HTR-8/SVneo (cell line): Measurements from ENCODE around the gene ACSBG1.

Experiments
- DNase-seq: peaks from one replicate; pipeline ENCODE4 v3.0.0; 2011; ENCODE audit warnings: low spot score, mixed read lengths; ENCODE audit not compliant: insufficient read length
- FAIRE-seq: peaks from 2 replicates; lab custom pipeline; 2011; peaks lifted over from hg19 to GRCh38; lab: Jason Lieb, UNC

The ACSBG1 gene, protein sequence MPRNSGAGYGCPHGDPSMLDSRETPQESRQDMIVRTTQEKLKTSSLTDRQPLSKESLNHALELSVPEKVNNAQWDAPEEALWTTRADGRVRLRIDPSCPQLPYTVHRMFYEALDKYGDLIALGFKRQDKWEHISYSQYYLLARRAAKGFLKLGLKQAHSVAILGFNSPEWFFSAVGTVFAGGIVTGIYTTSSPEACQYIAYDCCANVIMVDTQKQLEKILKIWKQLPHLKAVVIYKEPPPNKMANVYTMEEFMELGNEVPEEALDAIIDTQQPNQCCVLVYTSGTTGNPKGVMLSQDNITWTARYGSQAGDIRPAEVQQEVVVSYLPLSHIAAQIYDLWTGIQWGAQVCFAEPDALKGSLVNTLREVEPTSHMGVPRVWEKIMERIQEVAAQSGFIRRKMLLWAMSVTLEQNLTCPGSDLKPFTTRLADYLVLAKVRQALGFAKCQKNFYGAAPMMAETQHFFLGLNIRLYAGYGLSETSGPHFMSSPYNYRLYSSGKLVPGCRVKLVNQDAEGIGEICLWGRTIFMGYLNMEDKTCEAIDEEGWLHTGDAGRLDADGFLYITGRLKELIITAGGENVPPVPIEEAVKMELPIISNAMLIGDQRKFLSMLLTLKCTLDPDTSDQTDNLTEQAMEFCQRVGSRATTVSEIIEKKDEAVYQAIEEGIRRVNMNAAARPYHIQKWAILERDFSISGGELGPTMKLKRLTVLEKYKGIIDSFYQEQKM

GRCh38 chr15:78234515-78235040 lies at the start of gene ACSBG1:
Gene ACSBG1 (minus strand): TSS chr15:78234565. CDS start chr15:78234501, 64 bp downstream.
- FAIRE-seq: no peak
- DNase-seq: no peak

GRCh38 chr15:78282324-78282723 lies 48.0 kb upstream of the ACSBG1 start:
- FAIRE-seq (no peak), DNase-seq (no peak)

DNA sequence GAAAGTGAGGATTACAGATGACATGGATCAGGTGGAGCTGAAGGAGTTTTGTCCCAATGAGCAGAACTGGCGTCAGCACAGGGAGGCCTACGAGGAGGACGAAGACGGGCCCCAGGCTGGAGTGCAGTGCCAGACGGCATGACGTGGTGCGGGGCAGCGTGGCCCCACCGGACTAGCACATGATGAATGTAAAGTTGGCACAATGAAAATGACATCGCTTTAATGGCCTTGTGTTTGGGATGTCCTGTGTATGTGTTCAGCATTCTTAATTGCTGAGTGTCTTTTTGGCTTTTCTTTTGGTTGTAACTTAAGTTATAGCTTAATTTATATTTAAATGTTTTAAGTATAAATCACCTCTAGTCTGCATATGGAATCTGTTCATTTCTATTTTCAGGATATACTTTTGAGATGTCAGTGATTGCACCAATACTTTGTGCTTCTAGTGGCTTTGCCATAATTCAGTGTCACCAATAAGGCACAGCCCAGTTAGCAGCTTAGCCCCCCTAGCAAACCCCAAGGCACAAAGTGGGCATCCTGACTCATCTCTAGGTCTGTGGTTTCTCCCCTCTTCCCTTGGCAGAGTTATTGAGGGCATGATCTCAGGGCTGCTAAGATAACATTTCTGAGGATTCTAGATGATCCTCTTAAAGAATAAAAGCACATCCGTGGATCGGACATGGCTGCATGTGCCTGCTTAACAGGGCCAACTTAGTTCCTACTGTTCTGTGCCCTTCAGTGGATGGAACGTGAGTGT lies 46.1 kb upstream of the ACSBG1 start:
- DNase-seq (no peak), FAIRE-seq (no peak)

DNA sequence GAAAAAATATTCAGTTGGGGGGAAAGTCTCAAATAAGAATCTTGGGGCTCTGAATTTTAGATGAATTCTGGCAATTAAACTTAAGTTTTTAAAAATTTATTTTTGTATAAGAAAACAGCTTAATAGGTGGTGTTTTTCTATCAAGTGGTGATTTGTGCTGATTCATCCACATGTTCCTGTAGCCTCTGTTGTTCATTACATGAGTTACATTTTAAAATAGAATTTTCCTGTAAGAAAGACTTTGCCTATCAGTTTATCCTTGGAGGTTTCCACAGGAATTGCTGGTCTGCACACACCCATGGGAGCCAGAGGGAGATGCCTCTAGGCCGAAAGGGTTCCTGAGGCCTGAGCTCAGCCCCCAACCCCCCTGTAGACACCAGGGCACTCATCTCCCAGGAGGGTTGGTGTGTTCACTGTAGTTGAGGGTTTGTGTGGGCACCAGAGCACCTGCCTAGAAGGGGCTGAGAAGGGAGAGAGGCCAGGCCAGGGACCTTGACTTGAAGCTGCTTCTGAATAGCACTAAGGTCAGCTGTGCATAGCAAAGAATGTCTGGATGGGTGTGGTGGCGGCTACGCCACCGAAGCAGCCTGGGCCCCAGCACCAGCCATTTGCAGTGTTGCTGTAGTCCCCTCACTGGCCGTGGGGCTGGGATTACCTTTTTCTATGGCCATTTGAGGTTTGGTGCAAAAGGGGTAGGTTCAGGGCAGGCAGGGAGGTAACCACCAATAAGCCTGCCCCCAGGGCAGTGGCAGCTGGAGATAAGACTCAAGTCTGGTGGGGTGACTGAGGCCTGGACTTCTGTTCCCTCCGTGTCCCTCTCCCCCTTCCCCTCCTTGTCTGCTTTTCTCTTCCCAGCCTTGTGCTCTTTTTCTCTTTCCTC lies 41.9 kb upstream of the ACSBG1 start:
- FAIRE-seq (no peak), DNase-seq (no peak)

- DNase-seq: no peak
- no peak for FAIRE-seq
Observed at GRCh38 chr15:78274994-78275393, 40.6 kb upstream of the ACSBG1 start.

DNA sequence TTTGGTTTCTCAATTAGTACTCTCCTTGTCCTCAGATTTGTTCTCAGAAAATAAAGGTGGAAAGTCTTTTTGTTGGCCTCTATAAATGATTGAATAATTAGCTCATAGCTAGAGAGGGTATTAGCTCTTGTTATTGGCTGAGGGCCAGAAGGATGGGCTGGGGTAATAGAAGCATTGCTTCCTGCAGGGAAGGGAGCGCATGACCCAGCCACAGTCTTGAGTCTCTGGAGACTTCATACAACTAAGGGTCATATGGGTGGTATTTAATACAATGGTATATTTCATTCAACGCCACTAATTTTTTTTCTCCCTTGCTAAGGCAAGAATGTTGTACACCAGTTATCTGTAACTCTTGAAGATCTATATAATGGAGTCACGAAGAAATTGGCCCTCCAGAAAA lies 38.4 kb upstream of the ACSBG1 start:
- no peak for FAIRE-seq
- DNase-seq: no peak

DNA sequence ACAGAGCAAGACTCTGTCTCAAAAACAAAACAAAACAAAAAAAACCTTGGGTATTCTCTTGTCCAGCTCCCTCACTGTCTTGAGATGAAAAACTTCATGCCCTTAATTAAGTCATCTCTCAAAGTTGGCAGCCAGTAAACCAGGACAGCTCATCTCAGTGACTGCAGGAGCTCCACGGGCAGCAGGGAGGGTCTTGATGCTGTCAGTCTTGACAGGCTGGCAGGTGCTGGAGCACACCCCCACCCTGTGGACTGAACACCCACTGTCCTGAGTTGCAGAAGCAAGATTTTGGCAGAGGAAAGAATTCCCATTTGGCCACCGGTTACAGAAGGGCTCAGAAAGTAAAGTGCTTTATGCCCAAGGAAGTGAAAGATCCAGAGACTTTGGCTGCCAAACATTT lies 38.0 kb upstream of the ACSBG1 start:
- FAIRE-seq: no peak
- no peak for DNase-seq

- DNase-seq (no peak), FAIRE-seq (no peak)
Observed at GRCh38 chr15:78266806-78267205, 32.4 kb upstream of the ACSBG1 start.

DNA sequence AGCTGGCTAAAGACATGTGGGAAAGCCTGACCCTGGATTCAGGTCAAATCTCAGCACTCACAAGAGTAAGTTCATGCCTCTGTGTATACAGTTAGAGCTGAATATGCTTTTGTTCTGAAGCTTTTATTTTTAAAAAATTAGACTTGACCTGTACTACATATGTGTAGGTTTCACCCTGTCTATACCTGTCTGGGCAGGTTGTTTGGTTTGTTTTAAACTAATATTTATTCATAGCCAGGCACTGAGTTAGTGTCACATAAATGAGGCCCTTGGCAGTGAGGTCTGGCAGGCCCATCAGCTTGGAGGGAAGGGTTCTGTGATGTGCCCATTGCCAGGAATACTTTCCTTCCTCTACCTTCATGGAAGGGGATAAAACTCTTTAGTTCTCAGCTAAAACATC lies 31.9 kb upstream of the ACSBG1 start:
- DNase-seq: no peak
- FAIRE-seq: no peak

- no peak for FAIRE-seq
- no peak for DNase-seq
Observed at GRCh38 chr15:78265752-78266224, 31.4 kb upstream of the ACSBG1 start.

DNA sequence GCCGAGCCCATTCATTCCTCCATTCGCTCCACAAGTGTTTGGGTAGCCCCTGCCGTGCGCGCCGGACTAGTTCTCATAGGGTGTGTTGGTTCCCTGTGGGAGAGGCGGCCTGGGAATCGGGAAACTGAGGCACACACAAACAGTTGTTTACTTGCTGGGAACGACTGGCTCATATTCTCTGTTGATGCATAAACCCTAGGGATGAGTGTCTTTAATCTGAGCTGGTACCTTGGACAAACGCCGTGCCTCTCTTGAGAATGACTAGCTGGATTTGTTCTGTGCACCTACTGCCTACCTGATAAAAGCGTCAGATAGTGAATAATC lies 30.7 kb upstream of the ACSBG1 start:
- FAIRE-seq (no peak), DNase-seq (no peak)

- no peak for FAIRE-seq
- no peak for DNase-seq
Observed at GRCh38 chr15:78264304-78265136, 30.2 kb upstream of the ACSBG1 start, which contains the start of gene DNAJA4. Gene DNAJA4 (plus strand): TSS chr15:78264562. CDS start chr15:78264764, 202 bp downstream.

DNA sequence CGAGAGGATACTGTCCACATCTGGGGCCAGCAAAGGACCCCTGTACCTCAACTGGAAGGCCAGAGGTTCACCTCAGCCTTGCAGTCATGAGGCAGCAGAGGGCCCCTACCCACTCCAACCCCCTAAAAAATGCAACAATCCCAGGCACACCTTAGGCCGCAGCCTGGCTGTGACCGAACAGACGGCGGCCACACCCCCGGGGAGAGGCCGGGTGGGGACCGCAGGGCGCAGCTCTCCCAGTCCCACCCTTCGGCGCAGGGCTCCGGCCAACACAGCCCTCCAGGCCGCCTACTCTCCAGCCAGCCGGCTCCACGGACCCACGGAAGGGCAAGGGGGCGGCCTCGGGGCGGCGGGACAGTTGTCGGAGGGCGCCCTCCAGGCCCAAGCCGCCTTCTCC lies 29.5 kb upstream of the ACSBG1 start:
- FAIRE-seq: no peak
- DNase-seq: no peak

DNA sequence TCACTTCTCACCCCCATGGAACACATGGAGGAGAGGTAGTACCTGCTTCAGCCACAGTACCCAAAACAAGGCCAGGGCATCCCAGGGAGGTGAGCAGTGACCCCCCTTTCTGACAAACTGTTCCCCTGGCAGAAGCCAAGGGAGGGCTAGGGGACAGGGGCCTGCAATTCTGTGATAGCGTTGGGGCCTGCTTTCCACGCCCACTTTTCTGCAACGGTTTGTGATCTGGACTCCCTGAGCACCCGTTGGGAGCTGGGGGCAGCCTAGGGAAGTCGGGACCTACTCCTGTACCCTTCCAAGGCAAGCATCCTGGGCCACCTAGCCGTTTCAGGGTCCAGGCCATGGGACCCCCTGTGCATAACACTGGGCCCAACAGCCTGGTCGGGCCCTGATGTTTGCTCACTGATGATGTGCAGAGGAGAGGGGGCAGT lies 29.0 kb upstream of the ACSBG1 start:
- FAIRE-seq: no peak
- no peak for DNase-seq

GRCh38 chr15:78261062-78261461 lies 26.7 kb upstream of the ACSBG1 start:
- FAIRE-seq (no peak), DNase-seq (no peak)

DNA sequence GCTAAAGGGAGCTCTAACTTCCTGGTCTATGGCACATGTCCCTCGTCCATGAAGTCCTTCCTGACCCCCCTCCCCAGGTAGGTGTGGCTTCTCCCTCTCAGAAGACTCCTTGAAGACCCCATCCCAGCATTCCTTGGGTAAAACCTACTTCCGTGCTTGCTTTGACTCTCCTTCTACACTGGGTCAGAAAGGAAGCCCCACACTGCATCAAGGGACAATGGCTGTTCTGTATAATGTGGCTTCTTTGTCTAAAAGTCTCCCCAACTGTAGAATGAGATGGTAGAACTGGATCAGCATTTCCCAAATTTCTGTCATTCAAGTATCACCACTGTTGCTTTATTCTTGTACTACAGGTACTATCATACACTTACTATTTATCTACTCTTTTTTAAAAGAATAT lies 26.1 kb upstream of the ACSBG1 start:
- FAIRE-seq (no peak), DNase-seq (no peak)

- no peak for FAIRE-seq
- no peak for DNase-seq
Observed at GRCh38 chr15:78259232-78259631, 24.9 kb upstream of the ACSBG1 start.

- DNase-seq: no peak
- no peak for FAIRE-seq
Observed at GRCh38 chr15:78257681-78258080, 23.3 kb upstream of the ACSBG1 start.

DNA sequence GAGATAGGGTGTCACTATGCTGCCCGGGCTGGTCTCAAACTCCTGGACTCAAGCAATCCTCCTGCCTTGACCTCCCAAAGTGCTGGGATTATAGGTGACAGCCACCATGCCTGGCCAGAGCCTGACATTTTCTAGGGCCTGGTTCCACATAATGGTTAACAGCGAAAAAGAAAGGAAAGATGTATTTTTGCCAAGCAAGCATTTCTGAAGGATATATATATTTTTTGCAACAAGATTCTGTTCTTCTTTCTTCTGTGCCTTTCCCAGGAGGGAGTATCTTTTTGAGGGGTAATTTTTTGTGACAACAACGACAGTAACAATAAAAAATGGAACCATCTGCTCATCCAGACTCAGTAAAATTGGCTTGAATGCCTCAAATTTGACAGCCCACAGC lies 21.7 kb upstream of the ACSBG1 start:
- no peak for FAIRE-seq
- no peak for DNase-seq
